GM23338 (cell line): ENCODE results near the gene FAM13A. TPM values are rescaled to one million over a fixed set of nuclear protein-coding genes. Genes with fewer than 3 reads are reported as not detected.

ENCODE experiments used
- ATAC-seq: fragments of 200-7000 bp; cut with Tn5 transposase; 3 replicates; pipeline ENCODE4 v1.9.1; 2020
- DNase-seq: peaks from one replicate; pipeline ENCODE4 v3.0.0-alpha.2; 2015; ENCODE audit warnings: low spot score
- H2AFZ ChIP-seq: fragments of 200-600 bp; sonication (generic); 2 replicates; pipeline ENCODE4 v1.8.0; 2016; ENCODE audit warnings: antibody characterized with exemption, mild to moderate bottlenecking, moderate library complexity
- H3F3A ChIP-seq: fragments of 200-600 bp; sonication (generic); replicated peaks from 2 replicates; pipeline ENCODE4 v1.8.0; 2017; ENCODE audit warnings: antibody characterized with exemption, mixed run types, low read depth
- H3K27ac ChIP-seq: fragments of 200-600 bp; sonication (generic); 2 replicates; pipeline ENCODE4 v1.6.1; 2016; ENCODE audit warnings: low read depth
- H3K27me3 ChIP-seq: fragments of 200-600 bp; sonication (generic); 2 replicates; pipeline ENCODE4 v1.8.0; 2016; ENCODE audit warnings: mild to moderate bottlenecking, mixed run types, moderate library complexity; ENCODE audit not compliant: insufficient read depth
- H3K36me3 ChIP-seq: fragments of 200-600 bp; sonication (generic); 2 replicates; pipeline ENCODE4 v1.8.0; 2016; ENCODE audit warnings: mild to moderate bottlenecking; ENCODE audit not compliant: insufficient read depth
- H3K4me1 ChIP-seq: fragments of 200-600 bp; sonication (generic); 2 replicates; pipeline ENCODE4 v1.8.0; 2016; ENCODE audit warnings: mild to moderate bottlenecking, moderate library complexity; ENCODE audit not compliant: insufficient read depth
- H3K4me2 ChIP-seq: fragments of 200-600 bp; sonication (generic); 2 replicates; pipeline ENCODE4 v1.7.1; 2017; ENCODE audit warnings: mixed run types
- H3K4me3 ChIP-seq: fragments of 200-600 bp; sonication (generic); 2 replicates; pipeline ENCODE4 v1.6.1; 2016; ENCODE audit warnings: mixed run types
- H3K79me2 ChIP-seq: fragments of 200-600 bp; sonication (generic); replicated peaks from 2 replicates; pipeline ENCODE4 v1.8.0; 2017; ENCODE audit warnings: mild to moderate bottlenecking; ENCODE audit not compliant: insufficient read depth
- H3K9me2 ChIP-seq: fragments of 200-600 bp; sonication (generic); 2 replicates; pipeline ENCODE4 v1.8.0; 2017; ENCODE audit not compliant: insufficient read depth
- H4K20me1 ChIP-seq: fragments of 200-600 bp; sonication (generic); replicated peaks from 2 replicates; pipeline ENCODE4 v1.8.0; 2017; ENCODE audit warnings: mild to moderate bottlenecking; ENCODE audit not compliant: insufficient read depth
- H3K27ac Mint-ChIP-seq: 2 replicates; pipeline ENCODE4 v1.8.0; 2020; ENCODE audit warnings: inconsistent platforms, mild to moderate bottlenecking, moderate library complexity, mixed read lengths
- H3K27me3 Mint-ChIP-seq: 3 replicates; pipeline ENCODE4 v1.8.0; 2022; ENCODE audit warnings: low read depth, mild to moderate bottlenecking, moderate library complexity, mixed read lengths, inconsistent platforms; ENCODE audit not compliant: insufficient read depth, poor library complexity
- H3K36me3 Mint-ChIP-seq: 3 replicates; pipeline ENCODE4 v1.8.0; 2021; ENCODE audit warnings: low read depth, mild to moderate bottlenecking, inconsistent platforms, moderate library complexity, mixed read lengths
- H3K4me1 Mint-ChIP-seq: 3 replicates; pipeline ENCODE4 v1.8.0; 2020; ENCODE audit warnings: mild to moderate bottlenecking, inconsistent platforms, mixed read lengths
- H3K4me3 Mint-ChIP-seq: 3 replicates; pipeline ENCODE4 v1.8.0; 2021; ENCODE audit warnings: moderate library complexity, mild to moderate bottlenecking, inconsistent platforms, mixed read lengths
- H3K9me3 Mint-ChIP-seq: 3 replicates; pipeline ENCODE4 v1.8.0; 2020; ENCODE audit warnings: moderate library complexity, mild to moderate bottlenecking, inconsistent platforms, mixed read lengths
- CTCF ChIP-seq, 2 experiments: fragments of 200-600 bp in 1 of 2; sonication (generic) in 1 of 2; conservative IDR thresholded peaks; 2 replicates each; pipeline versions ENCODE4 v1.5.1 to v1.6.1; 2016 to 2017; ENCODE audit warnings: antibody characterized with exemption in 2 of 2, low read depth in 2 of 2, mild to moderate bottlenecking in 2 of 2, moderate library complexity in 1 of 2
- ETS1 ChIP-seq: IDR thresholded peaks from 2 replicates; pipeline ENCODE4 v1.6.1; 2016; ENCODE audit warnings: antibody characterized with exemption
- EZH2phosphoT487 ChIP-seq: fragments of 200-600 bp; sonication (generic); IDR thresholded peaks from one replicate; pipeline ENCODE4 v1.8.1; 2018; ENCODE audit warnings: antibody characterized with exemption; ENCODE audit not compliant: unreplicated experiment
- JUNB ChIP-seq: IDR thresholded peaks from one replicate; pipeline ENCODE4 v1.6.1; 2016; ENCODE audit warnings: antibody characterized with exemption; ENCODE audit not compliant: unreplicated experiment
- NANOG ChIP-seq: IDR thresholded peaks from 2 replicates; pipeline ENCODE4 v1.6.1; 2016; ENCODE audit warnings: antibody characterized with exemption, borderline replicate concordance
- POLR2AphosphoS5 ChIP-seq: IDR thresholded peaks from 2 replicates; pipeline ENCODE4 v1.6.1; 2016; ENCODE audit warnings: antibody characterized with exemption, low read depth
- REST ChIP-seq: IDR thresholded peaks from one replicate; pipeline ENCODE4 v1.6.1; 2018; ENCODE audit warnings: antibody characterized with exemption; ENCODE audit not compliant: unreplicated experiment
- ZNF462 ChIP-seq: fragments of 250-450 bp; sonication (Bioruptor Pico); IDR thresholded peaks from 2 replicates; pipeline ENCODE4 v1.5.0; 2020; ENCODE audit warnings: mild to moderate bottlenecking, moderate library complexity
- polyA plus RNA-seq: library from polyadenylated mRNA; unstranded; fragments of >200 nt; fragmentation: Nextera tagmentation; extraction: Ambion mirVana; gene quantifications from 2 replicates; pipeline ENCODE4 v1.2.1, GENCODE V29; 2016
- total RNA-seq: library from RNA; depleted of rRNA; stranded (reverse); fragments of >200 nt; shearing (Covaris generic); gene quantifications from 2 replicates; pipeline ENCODE4 v1.2.3, GENCODE V29; 2014

Gene FAM13A
- total and polyA plus RNA-seq, 2 experiments from 2014 or later, result 13.9 to 28.4 TPM

GRCh38 chr4:89007338-89007939 is 49.5 kb downstream of the FAM13A start:
- 0 out of 2 replicates have a peak, but pooled peaks cover 7% of the 10 kb centered on the region for H3K9me2 ChIP-seq
- H2AFZ ChIP-seq, result no peak overlapping the region
- H3K27me3 ChIP-seq, result no peaks in the 10 kb centered on the region
- no peaks in the 10 kb centered on the region for H3K79me2 ChIP-seq
- no peaks in the 10 kb centered on the region for H3F3A ChIP-seq
- H3K4me2 ChIP-seq, result no peak overlapping the region
- peaks cover 41% of the 10 kb centered on the region for H3K36me3 Mint-ChIP-seq
- ATAC-seq, result no peak
- H3K36me3 ChIP-seq, result peaks cover 13% of the 10 kb centered on the region; the same call in 1 of the 2 replicates
- no peak for TF ChIP-seq JUNB
- TF ChIP-seq POLR2AphosphoS5, result no peak
- TF ChIP-seq REST, result no peak
- no peak for TF ChIP-seq ETS1
- TF ChIP-seq NANOG, result no peak
- no peak for TF ChIP-seq CTCF (conservative IDR thresholded peaks at IDR 0.05; ENCODE audit: low read depth in 2 of 2)
- TF ChIP-seq ZNF462 (CRISPR knock-in tag), result no peak
- TF ChIP-seq EZH2phosphoT487, result no peak
- no peak overlapping the region for H3K27ac Mint-ChIP-seq
- H3K4me1 Mint-ChIP-seq, result peaks cover 4% of the 10 kb centered on the region; the same call in 2 of the 3 replicates
- DNase-seq, result no peak
- peaks cover 5% of the 10 kb centered on the region; the same call in 1 of the 2 replicates for H4K20me1 ChIP-seq
- H3K4me3 Mint-ChIP-seq, result no peak overlapping the region
- no peaks in the 10 kb centered on the region for H3K4me1 ChIP-seq
- H3K27me3 Mint-ChIP-seq, result peaks cover 4% of the 10 kb centered on the region
- no peak overlapping the region for H3K27ac ChIP-seq
- no peaks in the 10 kb centered on the region for H3K9me3 Mint-ChIP-seq
- H3K4me3 ChIP-seq, result no peak overlapping the region
